GM19467 (cell line): ENCODE measurements around the gene CD302.
"Not testable (repeated sequence)": the region's sequence is repeated elsewhere in the genome, so short reads cannot be mapped to it uniquely, and the experiment has no call there.

ENCODE experiments used
- ATAC-seq: cut with Tn5 transposase; IDR thresholded peaks from one replicate; pipeline ENCODE4 v1.9.1; 2021; ENCODE audit warnings: mild to moderate bottlenecking, moderate library complexity; ENCODE audit not compliant: unreplicated experiment

Gene CD302

DNA sequence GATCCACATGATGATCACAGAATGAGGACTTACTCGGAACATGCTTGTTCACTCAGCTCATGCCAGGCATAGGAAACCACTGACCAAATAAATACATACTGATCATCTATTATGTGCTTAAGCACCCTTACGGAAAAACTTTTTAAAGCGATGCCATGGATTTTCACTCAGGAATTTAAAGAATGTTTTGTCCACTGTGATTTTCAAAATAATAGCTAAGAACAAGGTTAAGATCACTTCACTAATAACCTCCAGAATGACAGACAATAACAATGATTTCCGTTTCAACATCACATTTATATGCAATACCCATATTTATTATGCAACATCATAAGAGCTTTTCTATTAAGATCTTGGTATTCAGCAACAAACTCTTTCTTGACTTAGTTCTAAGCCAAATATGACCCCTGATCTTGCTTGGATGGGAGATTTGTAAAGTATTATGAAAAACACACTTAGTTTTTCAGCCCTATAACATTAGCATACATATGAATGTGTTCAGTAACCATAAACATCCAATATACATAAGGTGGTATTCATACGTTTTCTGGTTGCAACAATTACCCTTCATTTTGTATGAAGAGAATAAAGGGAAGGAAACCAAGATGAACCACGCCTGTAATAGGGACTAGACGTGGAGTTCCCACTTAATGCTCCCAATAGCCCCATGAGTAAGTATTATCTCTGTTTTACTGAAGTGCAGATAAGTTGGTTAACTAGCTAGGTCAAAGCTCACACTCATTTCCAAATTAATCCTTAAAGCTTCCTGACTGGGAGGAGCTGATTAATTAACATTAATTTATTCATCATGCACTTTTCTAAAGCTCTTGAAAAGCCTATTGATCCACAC is 1.9 kb downstream of the CD302 start:
- no peak for ATAC-seq

- no peak for ATAC-seq
These were observed 4.7 kb downstream of the CD302 start for GRCh38 chr2:159793326-159793725.

DNA sequence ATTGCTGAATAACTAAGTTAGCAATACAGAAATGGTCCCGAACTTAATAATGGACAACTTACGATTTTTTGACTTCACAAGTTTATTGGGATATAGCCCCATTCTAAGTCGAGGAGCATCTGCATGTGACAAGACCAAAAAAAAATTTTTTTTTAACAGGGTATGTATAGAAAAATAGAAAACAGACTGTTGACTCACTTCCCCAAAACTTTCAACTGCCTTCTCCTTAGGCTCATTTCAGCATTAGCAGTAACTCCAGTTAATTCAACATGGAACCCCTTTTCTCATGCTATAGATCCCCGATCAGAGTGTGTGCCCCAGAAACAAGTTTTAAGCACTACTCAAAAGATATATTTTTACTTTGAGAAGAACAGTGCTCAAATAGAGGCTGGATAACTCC is 5.4 kb downstream of the CD302 start:
- no peak for ATAC-seq

- no peak for ATAC-seq
These were observed 6.0 kb downstream of the CD302 start for GRCh38 chr2:159792036-159792435.

GRCh38 chr2:159790323-159790722 is 7.7 kb downstream of the CD302 start:
- no peak for ATAC-seq

GRCh38 chr2:159788253-159788652 is 9.8 kb downstream of the CD302 start:
- no peak for ATAC-seq

DNA sequence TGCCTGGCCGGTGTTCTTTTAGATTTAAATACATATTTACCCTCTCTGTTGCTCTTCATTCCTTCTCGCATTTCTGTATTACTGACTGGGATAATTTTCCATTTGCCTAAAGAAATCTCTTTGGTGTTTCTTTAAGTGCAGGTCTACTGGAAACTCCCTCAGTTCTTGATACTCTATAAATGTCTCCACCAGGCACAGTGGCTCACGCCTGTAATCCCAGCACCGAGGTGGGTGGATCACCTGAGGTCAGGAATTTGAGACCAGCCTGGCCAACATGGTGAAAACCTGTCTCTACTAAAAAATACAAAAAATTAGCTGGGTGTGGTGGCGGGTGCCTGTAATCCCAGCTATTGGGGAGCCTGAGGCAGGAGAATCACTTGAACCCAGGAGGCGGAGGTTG is 10.4 kb downstream of the CD302 start:
- not testable (repeated sequence) for ATAC-seq

DNA sequence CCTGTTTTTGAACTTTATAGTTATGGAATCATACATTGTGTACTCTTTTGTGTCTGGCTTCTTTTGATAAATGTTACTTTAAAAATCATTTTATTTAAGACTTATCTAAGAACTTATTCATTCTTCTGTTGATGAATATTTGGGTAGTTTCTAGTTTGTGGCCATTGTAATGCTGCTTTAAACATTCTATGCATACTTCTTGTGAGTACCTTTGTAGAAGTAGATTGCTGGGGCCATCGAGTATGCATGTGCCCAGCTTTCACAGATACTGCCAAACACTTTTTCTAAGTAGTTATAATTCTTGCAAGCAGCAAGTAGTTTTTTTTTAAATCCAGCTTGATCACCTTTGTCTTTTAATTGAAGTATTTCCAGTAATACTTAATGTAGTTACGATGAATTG is 11.1 kb downstream of the CD302 start:
- no peak for ATAC-seq

DNA sequence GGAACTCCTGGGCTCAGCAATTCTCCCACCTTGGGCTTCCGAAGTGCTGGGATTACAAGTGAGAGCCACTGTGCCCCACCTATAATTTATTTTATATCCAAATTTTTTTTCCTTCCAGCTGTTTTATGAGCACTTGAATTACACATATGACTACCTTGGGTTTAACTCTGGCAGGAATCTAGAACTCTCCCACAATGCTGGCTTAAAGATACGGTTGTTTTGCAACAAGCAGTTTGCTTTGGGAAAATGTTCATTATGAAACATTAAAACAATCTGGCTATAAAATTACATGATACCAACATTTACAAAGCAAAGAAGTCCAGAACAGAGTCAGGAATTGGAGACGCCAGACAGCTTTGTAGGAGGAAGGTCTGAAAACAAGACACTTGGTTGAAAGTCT is 12.8 kb downstream of the CD302 start:
- no peak for ATAC-seq

DNA sequence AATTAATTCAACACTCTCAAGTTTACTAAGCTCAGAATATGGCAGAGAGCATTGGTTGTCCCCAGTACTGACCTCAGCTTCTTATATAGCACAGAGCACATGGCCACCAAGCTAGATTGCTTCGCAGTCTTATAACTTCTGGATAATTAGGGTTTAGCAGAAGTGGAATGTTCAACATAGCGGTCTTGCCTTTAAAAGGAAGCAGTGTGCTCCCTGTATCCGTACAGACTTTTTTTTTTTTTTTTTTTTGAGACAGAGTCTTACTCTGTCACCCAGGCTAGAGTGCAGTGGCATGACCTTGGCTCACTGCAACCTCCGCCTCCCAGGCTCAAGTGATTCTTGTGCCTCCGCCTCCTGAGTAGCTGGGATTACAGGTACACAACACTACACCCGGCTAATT is 13.3 kb downstream of the CD302 start:
- ATAC-seq, result not testable (repeated sequence)

DNA sequence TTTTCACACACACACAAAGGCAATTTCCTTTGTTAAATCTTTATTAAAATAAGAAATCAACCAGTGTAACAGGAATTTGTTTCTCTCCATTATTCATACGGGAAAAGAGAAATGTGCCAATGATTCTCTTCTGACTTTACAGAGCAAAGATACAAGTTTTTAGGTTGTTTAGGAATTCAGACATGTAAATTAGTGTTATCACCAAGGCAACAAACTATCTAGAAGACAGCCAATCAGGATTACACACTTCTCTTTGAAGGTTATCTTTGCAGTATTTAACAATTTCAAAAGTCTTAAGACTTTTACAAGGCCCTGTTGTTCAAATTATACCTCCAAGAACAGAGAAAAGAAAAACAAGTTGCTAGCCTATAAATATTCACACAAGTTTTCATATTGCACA is 14.5 kb downstream of the CD302 start:
- ATAC-seq, result no peak

GRCh38 chr2:159776321-159776720 is 21.7 kb downstream of the CD302 start:
- ATAC-seq, result no peak

- ATAC-seq, result no peak
These were observed 23.0 kb downstream of the CD302 start for GRCh38 chr2:159775021-159775420.

- no peak for ATAC-seq
These were observed 23.5 kb downstream of the CD302 start for GRCh38 chr2:159774370-159774990.

DNA sequence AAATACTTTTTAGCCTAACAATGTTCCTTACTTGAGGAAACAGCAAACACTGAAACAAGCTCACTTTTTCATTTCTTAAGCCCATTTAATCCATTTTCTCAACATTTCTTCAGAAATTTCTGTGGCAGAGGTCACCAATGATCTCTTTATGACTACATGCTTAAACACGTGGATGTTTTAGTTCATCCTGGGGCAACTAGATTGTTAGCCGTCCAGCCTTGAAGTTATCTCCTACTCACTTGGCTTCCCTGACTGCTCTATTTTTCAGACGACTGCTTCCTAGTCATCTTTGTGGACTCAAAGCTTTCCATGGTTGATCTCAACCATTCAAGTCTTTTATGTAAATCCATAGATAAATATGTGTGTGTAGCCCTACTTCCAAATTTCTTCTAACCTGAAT is 24.1 kb downstream of the CD302 start:
- no peak for ATAC-seq

GRCh38 chr2:159773426-159773825 is 24.6 kb downstream of the CD302 start:
- no peak for ATAC-seq

- ATAC-seq, result no peak
These were observed 28.9 kb downstream of the CD302 start for GRCh38 chr2:159769147-159769546.

DNA sequence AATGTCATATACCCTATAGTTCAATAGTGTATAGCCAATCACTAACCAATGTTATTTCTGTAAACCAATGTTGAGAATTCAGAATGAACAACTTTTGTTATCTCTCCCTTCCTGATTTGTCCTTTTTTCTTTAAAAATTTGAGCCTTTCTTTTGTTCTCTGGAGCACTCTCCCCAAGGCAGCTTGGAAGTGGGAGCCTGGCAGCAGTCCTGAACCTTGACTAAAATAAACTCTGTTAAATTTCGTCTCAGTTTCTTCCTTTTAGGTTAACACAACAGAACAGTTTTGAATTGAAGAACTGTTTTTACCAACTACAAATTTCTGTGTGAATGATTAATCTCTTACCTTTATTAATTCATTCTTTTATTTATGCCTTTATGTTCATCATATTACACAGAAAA is 35.9 kb downstream of the CD302 start:
- no peak for ATAC-seq

GRCh38 chr2:159760326-159760725 is 37.7 kb downstream of the CD302 start:
- no peak for ATAC-seq

DNA sequence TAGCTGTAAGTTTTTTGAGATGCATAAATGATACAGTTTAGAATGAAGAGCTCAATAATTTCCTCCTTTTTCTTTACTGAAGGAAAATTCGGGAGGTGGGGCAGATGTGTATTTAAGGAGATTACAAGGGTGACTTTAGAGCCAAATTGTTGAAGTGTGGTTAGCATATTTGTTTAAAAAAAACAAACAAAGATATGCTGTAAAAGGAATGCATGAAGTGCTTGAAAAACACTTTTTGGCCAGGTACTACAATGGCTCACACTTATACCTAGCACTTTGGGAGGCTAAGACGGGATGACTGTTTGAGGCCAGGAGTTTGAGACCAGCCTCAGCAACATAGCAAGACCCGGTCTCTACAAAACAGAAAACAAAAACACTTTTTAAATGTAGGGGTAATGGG is 38.4 kb downstream of the CD302 start:
- no peak for ATAC-seq

GRCh38 chr2:159758686-159759085 is 39.3 kb downstream of the CD302 start:
- no peak for ATAC-seq

DNA sequence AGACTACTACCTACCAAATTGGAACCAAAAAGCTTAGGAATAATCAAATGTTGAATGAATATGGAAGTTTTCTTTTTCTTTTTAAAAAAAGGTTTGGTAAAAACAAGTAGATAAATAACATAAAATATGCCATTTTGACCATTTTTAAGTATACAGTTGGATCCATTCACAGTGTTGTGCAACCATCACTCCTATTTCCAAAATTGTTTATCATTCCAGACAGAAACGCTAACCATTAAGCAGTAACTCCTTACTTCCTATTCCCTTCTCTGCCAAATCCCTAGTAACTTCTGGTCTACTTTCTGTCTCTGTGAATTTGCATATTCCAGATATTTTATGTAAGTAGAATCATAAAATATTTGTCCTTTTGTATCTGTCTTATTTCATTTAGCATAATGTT is 39.8 kb downstream of the CD302 start:
- no peak for ATAC-seq

GRCh38 chr2:159755788-159756187 is 42.2 kb downstream of the CD302 start:
- ATAC-seq, result no peak
